ENCODE results near the gene MAST4. TPM values are rescaled to one million over a fixed set of nuclear protein-coding genes. Genes with fewer than 3 reads are reported as not detected.
"Not testable (repeated sequence)": the region's sequence is repeated elsewhere in the genome, so short reads cannot be mapped to it uniquely, and the experiment has no call there.

MAST4 gene
- polyA plus RNA-seq, 1 experiment, result 11.6 TPM

DNA sequence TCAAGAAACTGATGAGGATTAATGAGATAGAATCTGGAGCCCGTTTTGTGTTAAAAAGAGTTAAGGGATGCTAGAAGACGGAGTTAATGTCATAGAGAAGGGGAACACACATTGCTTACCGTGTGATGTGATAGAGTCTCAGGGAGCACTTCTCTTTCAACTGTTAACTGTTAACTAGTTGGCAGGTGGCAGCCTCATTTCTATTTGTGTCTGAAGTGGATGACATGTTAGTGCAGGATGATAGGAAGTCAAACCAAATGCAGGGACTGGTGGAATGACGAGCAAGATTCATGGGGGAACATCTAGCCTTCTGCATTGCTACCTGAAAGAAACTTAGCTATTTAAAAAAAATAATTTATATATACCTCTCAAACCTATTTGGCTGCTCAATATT is 222.7 kb downstream of the MAST4 start:
- Histone ChIP-seq H3K27me3 (ENCODE audit: control insufficient read depth, insufficient read depth, low read length) (peaks cover 10% of the 10 kb centered on the region), H3K9me3 (ENCODE audit: control insufficient read depth, insufficient read depth, low read length) (no peaks in the 10 kb centered on the region), H3K4me3 (ENCODE audit: low read depth, low read length) (no peak overlapping the region), H3K27ac (ENCODE audit: low read depth, low read length) (no peak overlapping the region)
- no peak for DNase-seq (ENCODE audit: low read depth, low spot score)
- ChIA-PET POLR2A (interaction anchor here (0.7 kb wide), 1 partner anchor 167 kb away, joined by 4 read pairs; no protein-coding TSS in a partner anchor), CTCF (interaction anchor here (0.7 to 3.0 kb wide), 9 partner anchors 10 to 390 kb away, joined by 3 to 25 read pairs (median 5); no protein-coding TSS in a partner anchor)
- TF ChIP-seq, protein P1, sequence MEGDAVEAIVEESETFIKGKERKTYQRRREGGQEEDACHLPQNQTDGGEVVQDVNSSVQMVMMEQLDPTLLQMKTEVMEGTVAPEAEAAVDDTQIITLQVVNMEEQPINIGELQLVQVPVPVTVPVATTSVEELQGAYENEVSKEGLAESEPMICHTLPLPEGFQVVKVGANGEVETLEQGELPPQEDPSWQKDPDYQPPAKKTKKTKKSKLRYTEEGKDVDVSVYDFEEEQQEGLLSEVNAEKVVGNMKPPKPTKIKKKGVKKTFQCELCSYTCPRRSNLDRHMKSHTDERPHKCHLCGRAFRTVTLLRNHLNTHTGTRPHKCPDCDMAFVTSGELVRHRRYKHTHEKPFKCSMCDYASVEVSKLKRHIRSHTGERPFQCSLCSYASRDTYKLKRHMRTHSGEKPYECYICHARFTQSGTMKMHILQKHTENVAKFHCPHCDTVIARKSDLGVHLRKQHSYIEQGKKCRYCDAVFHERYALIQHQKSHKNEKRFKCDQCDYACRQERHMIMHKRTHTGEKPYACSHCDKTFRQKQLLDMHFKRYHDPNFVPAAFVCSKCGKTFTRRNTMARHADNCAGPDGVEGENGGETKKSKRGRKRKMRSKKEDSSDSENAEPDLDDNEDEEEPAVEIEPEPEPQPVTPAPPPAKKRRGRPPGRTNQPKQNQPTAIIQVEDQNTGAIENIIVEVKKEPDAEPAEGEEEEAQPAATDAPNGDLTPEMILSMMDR (IDR thresholded peaks at IDR 0.05; ENCODE audit: low read depth, low read length), result no peak

DNA sequence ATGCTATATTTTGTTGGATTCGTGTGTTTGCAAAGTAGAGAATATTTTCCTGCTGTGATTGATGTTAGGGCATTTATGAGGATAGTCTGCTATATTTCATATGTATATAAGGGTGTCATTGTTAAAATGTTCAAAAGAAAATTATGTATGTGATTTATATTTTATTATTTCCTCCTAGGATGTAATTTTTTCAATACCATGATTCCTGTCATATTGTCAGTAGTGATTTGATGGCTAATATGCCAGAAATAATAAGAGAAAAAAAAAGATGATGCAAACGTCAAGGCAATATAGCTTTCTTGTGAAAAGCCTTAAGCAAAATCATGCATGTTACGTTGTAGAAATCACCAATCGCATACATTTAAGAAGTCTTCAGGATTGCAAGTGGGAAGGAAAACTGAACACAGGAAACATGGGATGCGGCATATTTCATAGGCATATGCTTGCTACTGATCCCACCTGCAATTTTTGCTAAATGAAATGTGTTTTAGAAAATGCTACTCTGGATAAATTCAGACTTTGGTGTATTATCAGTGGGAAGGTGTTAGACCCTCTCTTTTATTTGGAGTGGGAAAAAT is 224.5 kb downstream of the MAST4 start:
- no peak for DNase-seq (ENCODE audit: low read depth, low spot score)
- H3K4me3 ChIP-seq (ENCODE audit: low read depth, low read length), result no peak overlapping the region
- ChIA-PET CTCF (interaction anchor here (1.5 to 3.0 kb wide), 4 partner anchors 9 to 388 kb away, joined by 5 to 25 read pairs (median 12); no protein-coding TSS in a partner anchor), POLR2A (interaction anchor here (0.9 kb wide), 1 partner anchor 329 kb away, joined by 3 read pairs; no protein-coding TSS in a partner anchor)
- H3K9me3 ChIP-seq (ENCODE audit: control insufficient read depth, insufficient read depth, low read length), result no peaks in the 10 kb centered on the region
- no peak overlapping the region for H3K27ac ChIP-seq (ENCODE audit: low read depth, low read length)
- H3K27me3 ChIP-seq (ENCODE audit: control insufficient read depth, insufficient read depth, low read length), result peaks cover 11% of the 10 kb centered on the region
- TF ChIP-seq, protein P1 (IDR thresholded peaks at IDR 0.05; ENCODE audit: low read depth, low read length), result no peak

DNA sequence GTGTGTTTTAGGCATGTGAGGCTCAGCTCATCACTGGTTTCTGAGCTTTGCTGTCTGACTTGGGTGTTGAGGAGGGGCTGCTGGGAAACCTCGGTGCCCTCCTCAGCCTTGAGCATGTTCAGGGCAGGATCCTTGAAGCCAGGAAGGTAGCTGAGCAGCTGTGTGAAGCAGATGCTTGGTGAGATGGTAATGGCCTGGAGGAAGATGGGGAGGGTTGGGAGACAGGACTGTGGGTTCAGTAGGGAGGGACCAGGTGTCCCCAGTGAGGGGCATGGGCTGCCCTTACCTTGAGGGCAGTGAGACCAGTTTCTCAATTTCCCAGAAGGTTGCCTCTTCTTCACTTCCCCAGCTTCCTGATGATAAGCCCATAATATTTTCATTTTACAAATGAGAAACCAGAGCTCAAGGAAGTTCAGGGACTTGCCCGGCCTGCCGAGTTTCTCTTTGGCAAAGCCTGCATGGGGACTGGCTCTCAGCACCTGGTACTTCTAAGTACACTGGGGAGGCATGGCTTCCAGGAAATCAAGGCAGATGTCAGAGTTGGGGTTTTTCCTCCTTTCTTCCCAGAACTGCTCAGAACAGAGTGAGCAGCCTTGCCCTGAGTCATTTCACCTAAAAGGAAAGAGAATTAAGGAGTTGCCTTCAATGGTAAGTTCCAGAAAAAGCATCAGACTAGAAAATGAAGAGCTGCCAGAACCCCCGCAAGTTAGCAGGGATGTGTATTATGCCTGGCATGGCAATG is 225.7 kb downstream of the MAST4 start:
- H3K4me3 ChIP-seq (ENCODE audit: low read depth, low read length), result no peak overlapping the region
- peaks cover 7% of the 10 kb centered on the region for H3K27me3 ChIP-seq (ENCODE audit: control insufficient read depth, insufficient read depth, low read length)
- no peaks in the 10 kb centered on the region for H3K9me3 ChIP-seq (ENCODE audit: control insufficient read depth, insufficient read depth, low read length)
- no peak overlapping the region for H3K27ac ChIP-seq (ENCODE audit: low read depth, low read length)
- TF ChIP-seq, protein P1 (IDR thresholded peaks at IDR 0.05; ENCODE audit: low read depth, low read length), result no peak
- no peak for DNase-seq (ENCODE audit: low read depth, low spot score)
- ChIA-PET POLR2A (no interaction called here), CTCF (interaction anchor here (1.1 to 3.0 kb wide), 2 partner anchors 328 kb away, joined by 5 to 25 read pairs; no protein-coding TSS in a partner anchor)

DNA sequence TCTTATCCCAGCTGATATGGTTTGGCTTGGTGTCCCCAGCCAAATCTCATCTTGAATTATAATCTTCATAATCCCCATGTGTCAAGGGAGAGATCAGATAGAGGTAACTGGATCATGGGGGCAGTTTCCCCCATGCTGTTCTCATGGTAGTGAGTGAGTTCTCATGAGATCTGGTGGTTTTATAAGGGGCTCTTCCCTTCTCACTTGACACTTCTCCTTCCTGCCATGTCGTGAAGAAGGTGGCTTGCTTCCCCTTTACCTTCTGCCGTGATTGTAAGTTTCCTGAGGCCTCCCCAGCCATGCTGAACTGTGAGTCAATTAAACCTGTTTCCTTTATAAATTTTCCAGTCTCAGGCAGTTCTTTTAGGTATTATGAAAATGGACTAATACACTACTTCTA is 226.7 kb downstream of the MAST4 start:
- H3K27me3 ChIP-seq (ENCODE audit: control insufficient read depth, insufficient read depth, low read length), result peaks cover 10% of the 10 kb centered on the region
- DNase-seq (ENCODE audit: low read depth, low spot score); CTCF ChIA-PET: not testable (repeated sequence)

DNA sequence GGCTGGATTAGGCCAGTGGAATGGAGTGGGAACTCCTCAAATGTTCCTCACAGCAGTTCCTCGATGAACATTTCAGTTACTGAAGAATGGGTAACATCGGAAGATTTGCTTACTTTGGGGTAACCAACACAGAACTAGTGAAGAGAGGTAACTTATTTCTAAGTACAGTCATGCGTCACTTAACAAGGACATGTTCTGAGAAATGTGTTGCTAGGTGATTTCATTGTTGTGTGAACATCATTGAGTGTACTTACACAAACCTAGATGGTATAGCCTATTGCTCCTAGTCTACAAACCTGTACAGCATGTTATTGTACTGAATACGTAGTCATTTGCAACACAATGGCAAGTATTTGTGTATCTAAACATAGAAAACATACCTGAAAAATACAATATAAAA is 228.3 kb downstream of the MAST4 start:
- no peak for DNase-seq (ENCODE audit: low read depth, low spot score)
- CTCF ChIA-PET, result interaction anchor here (0.7 to 1.2 kb wide), 4 partner anchors 10 to 518 kb away, joined by 3 to 8 read pairs (median 4); no protein-coding TSS in a partner anchor
- TF ChIP-seq, protein P1 (IDR thresholded peaks at IDR 0.05; ENCODE audit: low read depth, low read length), result no peak
- Histone ChIP-seq H3K9me3 (ENCODE audit: control insufficient read depth, insufficient read depth, low read length) (no peaks in the 10 kb centered on the region), H3K27ac (ENCODE audit: low read depth, low read length) (no peak overlapping the region), H3K27me3 (ENCODE audit: control insufficient read depth, insufficient read depth, low read length) (peaks cover 15% of the 10 kb centered on the region), H3K4me3 (ENCODE audit: low read depth, low read length) (no peak overlapping the region)
- POLR2A ChIA-PET, result no interaction called here

More for the DNA sequence above, 226.7 kb downstream of the MAST4 start:
- H3K4me3 ChIP-seq (ENCODE audit: low read depth, low read length); H3K27ac ChIP-seq (ENCODE audit: low read depth, low read length); H3K9me3 ChIP-seq (ENCODE audit: control insufficient read depth, insufficient read depth, low read length); POLR2A ChIA-PET: not testable (repeated sequence)
